OCI-LY7 (cell line): ENCODE data around the gene FARSA. TPM values are rescaled to one million over a fixed set of nuclear protein-coding genes. Genes with fewer than 3 reads are reported as not detected.

ENCODE experiments used
- BruUV-seq: library from RNA; stranded (reverse); fragments of 400-500 nt; replicated peaks from 2 replicates; lab custom pipeline; 2021; lab: Mats Ljungman, UMichigan
- CTCF ChIA-PET: fragments of 300-600 bp; sonication (Branson Sonifier 250); formaldehyde crosslinking; loops from one replicate; lab custom pipeline; 2022; ENCODE audit warnings: antibody characterized with exemption; ENCODE audit not compliant: unreplicated experiment; lab: Charles Lee
- POLR2A ChIA-PET: fragments of 300-600 bp; sonication (Branson Sonifier 250); formaldehyde crosslinking; loops from one replicate; lab custom pipeline; 2022; ENCODE audit warnings: antibody characterized with exemption; lab: Charles Lee
- DNase-seq: peaks from one replicate; pipeline ENCODE4 v3.0.0-alpha.2; 2015; ENCODE audit warnings: low spot score
- H2AFZ ChIP-seq: fragments of 200-600 bp; sonication (generic), shearing (Covaris generic); 2 replicates; pipeline ENCODE4 v1.6.1; 2014; ENCODE audit warnings: mild to moderate bottlenecking, antibody characterized with exemption, low read length, moderate library complexity
- H3K27ac ChIP-seq: fragments of 200-600 bp; sonication (generic); 2 replicates; pipeline ENCODE4 v1.5.1; 2014; ENCODE audit warnings: mixed run types, low read depth, mild to moderate bottlenecking, moderate library complexity, low read length, inconsistent platforms; ENCODE audit not compliant: poor library complexity, severe bottlenecking
- H3K36me3 ChIP-seq: fragments of 200-600 bp; sonication (generic); 2 replicates; pipeline ENCODE4 v1.6.1; 2014; ENCODE audit warnings: mild to moderate bottlenecking, antibody characterized with exemption, low read length, moderate library complexity, mixed read lengths; ENCODE audit not compliant: insufficient read depth
- H3K4me1 ChIP-seq: fragments of 200-600 bp; sonication (generic); 2 replicates; pipeline ENCODE4 v1.5.1; 2014; ENCODE audit warnings: mild to moderate bottlenecking, low read length; ENCODE audit not compliant: insufficient read depth, poor library complexity, severe bottlenecking
- H3K4me2 ChIP-seq: fragments of 200-600 bp; sonication (generic); 2 replicates; pipeline ENCODE4 v1.6.1; 2014; ENCODE audit warnings: mild to moderate bottlenecking, low read length
- H3K4me3 ChIP-seq: fragments of 200-600 bp; sonication (generic); 2 replicates; pipeline ENCODE4 v1.5.1; 2014; ENCODE audit warnings: mild to moderate bottlenecking, low read depth, low read length; ENCODE audit not compliant: poor library complexity, severe bottlenecking
- H3K79me2 ChIP-seq: fragments of 200-600 bp; sonication (generic); 2 replicates; pipeline ENCODE4 v1.6.1; 2016; ENCODE audit warnings: low read depth, mild to moderate bottlenecking, low read length, moderate library complexity, mixed read lengths; ENCODE audit not compliant: insufficient read depth
- H3K9me2 ChIP-seq: fragments of 200-600 bp; sonication (generic); 2 replicates; pipeline ENCODE4 v1.6.1; 2016; ENCODE audit warnings: mild to moderate bottlenecking, low read length, mixed read lengths; ENCODE audit not compliant: insufficient read depth
- H3K9me3 ChIP-seq: fragments of 200-600 bp; sonication (generic); 2 replicates; pipeline ENCODE4 v1.6.1; 2014; ENCODE audit warnings: mild to moderate bottlenecking, mixed run types, low read length, mixed read lengths
- H4K20me1 ChIP-seq: fragments of 200-600 bp; sonication (generic); 2 replicates; pipeline ENCODE4 v1.6.1; 2014; ENCODE audit warnings: mild to moderate bottlenecking, antibody characterized with exemption, low read length, moderate library complexity, mixed read lengths; ENCODE audit not compliant: insufficient read depth
- EZH2phosphoT487 ChIP-seq: fragments of 200-600 bp; sonication (generic); IDR thresholded peaks from 2 replicates; pipeline ENCODE4 v1.6.1; 2018; ENCODE audit warnings: low read depth, borderline replicate concordance, mild to moderate bottlenecking, mixed run types, antibody characterized with exemption, low read length, moderate library complexity, mixed read lengths
- intact Hi-C: fragments of 100-400 bp; cut with micrococcal nuclease; formaldehyde crosslinking; loops from one replicate; pipeline ENCODE4 v1.10.0; 2022; ENCODE audit not compliant: unreplicated experiment
- total RNA-seq, 2 experiments: library from RNA; depleted of rRNA in 1 of 2; stranded (reverse); fragments of >200 nt in 1 of 2; shearing (Covaris generic) in 1 of 2; gene quantifications; 2 replicates each; pipeline ENCODE4 v1.2.3, GENCODE V29; 2014 to 2022
- TF ChIP-seq, protein P1 (sequence below): fragments of 200-600 bp; sonication (generic); conservative IDR thresholded peaks from 2 replicates; pipeline ENCODE4 v1.5.1; 2014; ENCODE audit warnings: mild to moderate bottlenecking, antibody characterized with exemption, low read length, moderate library complexity, mixed read lengths

FARSA gene
- total RNA-seq, 2 experiments from 2014 or later: 117 to 135 TPM

DNA sequence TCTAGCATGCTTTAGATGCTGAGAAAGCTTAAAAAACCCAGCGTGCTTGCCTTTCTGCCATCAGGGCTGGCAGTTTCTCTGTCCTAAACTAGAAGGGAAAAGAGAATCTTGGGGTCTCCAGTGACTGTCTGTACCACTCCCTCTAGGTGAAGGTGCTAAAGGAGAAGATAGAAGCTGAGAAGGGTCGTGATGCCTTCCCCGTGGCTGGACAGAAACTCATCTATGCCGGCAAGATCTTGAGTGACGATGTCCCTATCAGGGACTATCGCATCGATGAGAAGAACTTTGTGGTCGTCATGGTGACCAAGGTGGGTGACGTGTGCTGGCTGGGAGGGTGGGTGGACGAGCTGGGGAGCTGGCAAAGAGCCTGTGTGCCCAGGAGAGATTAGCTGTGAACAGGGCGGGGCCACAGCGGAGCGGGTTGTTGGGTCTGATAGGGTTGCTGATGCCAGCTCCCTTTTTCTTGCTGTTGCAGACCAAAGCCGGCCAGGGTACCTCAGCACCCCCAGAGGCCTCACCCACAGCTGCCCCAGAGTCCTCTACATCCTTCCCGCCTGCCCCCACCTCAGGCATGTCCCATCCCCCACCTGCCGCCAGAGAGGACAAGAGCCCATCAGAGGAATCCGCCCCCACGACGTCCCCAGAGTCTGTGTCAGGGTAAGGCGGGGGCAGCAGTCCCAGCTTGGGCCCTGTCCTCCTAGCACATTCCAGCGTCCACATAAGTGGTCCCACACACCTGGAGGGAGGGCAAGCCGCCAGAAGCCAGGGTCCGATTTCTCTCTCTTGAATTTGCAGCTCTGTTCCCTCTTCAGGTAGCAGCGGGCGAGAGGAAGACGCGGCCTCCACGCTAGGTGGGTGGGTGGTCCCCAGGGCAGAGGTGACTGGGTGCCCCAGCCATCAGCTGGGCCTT lies 14.4 kb upstream of the FARSA start:
- no peak overlapping the region for H3K27ac ChIP-seq
- peaks cover 36% of the 10 kb centered on the region for H3K4me1 ChIP-seq
- H3K4me2 ChIP-seq: peak overlapping the region; percentile 95
- no peak for TF ChIP-seq EZH2phosphoT487
- TF ChIP-seq, protein P1, sequence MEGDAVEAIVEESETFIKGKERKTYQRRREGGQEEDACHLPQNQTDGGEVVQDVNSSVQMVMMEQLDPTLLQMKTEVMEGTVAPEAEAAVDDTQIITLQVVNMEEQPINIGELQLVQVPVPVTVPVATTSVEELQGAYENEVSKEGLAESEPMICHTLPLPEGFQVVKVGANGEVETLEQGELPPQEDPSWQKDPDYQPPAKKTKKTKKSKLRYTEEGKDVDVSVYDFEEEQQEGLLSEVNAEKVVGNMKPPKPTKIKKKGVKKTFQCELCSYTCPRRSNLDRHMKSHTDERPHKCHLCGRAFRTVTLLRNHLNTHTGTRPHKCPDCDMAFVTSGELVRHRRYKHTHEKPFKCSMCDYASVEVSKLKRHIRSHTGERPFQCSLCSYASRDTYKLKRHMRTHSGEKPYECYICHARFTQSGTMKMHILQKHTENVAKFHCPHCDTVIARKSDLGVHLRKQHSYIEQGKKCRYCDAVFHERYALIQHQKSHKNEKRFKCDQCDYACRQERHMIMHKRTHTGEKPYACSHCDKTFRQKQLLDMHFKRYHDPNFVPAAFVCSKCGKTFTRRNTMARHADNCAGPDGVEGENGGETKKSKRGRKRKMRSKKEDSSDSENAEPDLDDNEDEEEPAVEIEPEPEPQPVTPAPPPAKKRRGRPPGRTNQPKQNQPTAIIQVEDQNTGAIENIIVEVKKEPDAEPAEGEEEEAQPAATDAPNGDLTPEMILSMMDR: no peak
- intact Hi-C loops: no loop called here
- peaks cover 89% of the 10 kb centered on the region for H3K36me3 ChIP-seq
- POLR2A ChIA-PET: no interaction called here
- H4K20me1 ChIP-seq: peaks cover 14% of the 10 kb centered on the region; the same call in 1 of the 2 replicates
- no peak for DNase-seq
- CTCF ChIA-PET: no interaction called here
- H3K9me3 ChIP-seq: no peaks in the 10 kb centered on the region
- BruUV-seq: no TSS peak
- peaks cover 20% of the 10 kb centered on the region for H3K79me2 ChIP-seq
- no peaks in the 10 kb centered on the region for H3K9me2 ChIP-seq
- H2AFZ ChIP-seq: no peak overlapping the region
- peak overlapping the region; percentile 88 for H3K4me3 ChIP-seq

DNA sequence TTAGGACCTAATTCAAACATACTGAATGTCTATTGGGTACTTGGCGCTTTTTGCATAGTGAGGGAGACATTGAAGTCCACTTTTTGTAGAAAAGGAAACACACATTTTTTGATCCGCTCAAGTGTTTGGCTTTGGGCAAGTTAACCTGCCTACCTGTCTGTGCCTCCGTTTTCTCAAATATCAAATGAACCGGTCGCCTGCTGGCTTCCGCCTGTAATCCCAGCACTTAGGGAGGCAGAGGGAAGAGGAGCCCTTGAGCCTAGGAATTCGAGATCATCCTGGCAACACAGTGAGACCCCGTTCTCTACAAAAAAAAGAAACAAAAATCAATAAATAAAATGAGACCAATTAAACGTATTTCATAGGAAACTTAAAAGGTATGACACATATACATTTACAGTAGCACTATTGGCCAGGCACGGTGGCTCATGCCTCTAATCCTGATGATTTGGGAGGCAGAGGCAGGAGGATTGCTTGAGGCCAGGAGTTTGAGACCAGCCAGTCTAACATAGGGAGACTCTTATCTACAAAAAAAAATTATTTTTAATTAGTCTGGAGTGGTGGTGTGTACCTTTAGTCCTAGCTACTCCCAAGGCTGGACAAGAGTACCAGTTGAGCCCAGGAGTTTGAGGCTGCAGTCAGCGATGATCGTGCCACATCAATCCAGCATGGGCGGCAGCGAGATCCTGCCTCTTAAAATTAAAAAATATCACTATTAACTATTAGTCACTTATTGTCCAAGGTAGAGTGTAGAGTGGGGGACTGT lies 13.4 kb upstream of the FARSA start:
- Histone ChIP-seq H3K79me2 (peaks cover 28% of the 10 kb centered on the region), H3K9me3 (no peaks in the 10 kb centered on the region), H3K4me1 (peaks cover 45% of the 10 kb centered on the region), H4K20me1 (peaks cover 14% of the 10 kb centered on the region; the same call in 1 of the 2 replicates), H3K4me2 (peak overlapping the region; percentile 95), H3K27ac (peak overlapping the region; percentile 64), H3K36me3 (peaks cover 90% of the 10 kb centered on the region), H3K9me2 (no peaks in the 10 kb centered on the region), H3K4me3 (peak overlapping the region; percentile 88), H2AFZ (no peak overlapping the region)
- ChIA-PET POLR2A (interaction anchor here (0.9 to 1.1 kb wide), 3 partner anchors 9 to 208 kb away, joined by 3 to 4 read pairs (median 4); no protein-coding TSS in a partner anchor), CTCF (no interaction called here)
- TF ChIP-seq, protein P1: no peak
- no peak for DNase-seq
- TSS peak; percentile 39 for BruUV-seq
- intact Hi-C loops: no loop called here
